Type B pancreatic cell (in vitro differentiated cells): ENCODE results near the gene PLEKHA8. TPM values are rescaled to one million over a fixed set of nuclear protein-coding genes. Genes with fewer than 3 reads are reported as not detected.

Experiments
- DNase-seq: peaks from one replicate; pipeline ENCODE4 v3.0.0; 2021; ENCODE audit warnings: mixed read lengths; ENCODE audit not compliant: unreplicated experiment; ENCODE audit errors: extremely low spot score
- H3K27ac Mint-ChIP-seq: 2 replicates; pipeline ENCODE4 v1.8.0; 2021; ENCODE audit warnings: mild to moderate bottlenecking, mixed read lengths
- H3K27me3 Mint-ChIP-seq: 2 replicates; pipeline ENCODE4 v1.8.0; 2021; ENCODE audit warnings: mixed read lengths
- H3K36me3 Mint-ChIP-seq: 2 replicates; pipeline ENCODE4 v1.8.0; 2021; ENCODE audit warnings: mixed read lengths
- H3K4me1 Mint-ChIP-seq: one replicate; pipeline ENCODE4 v1.8.0; 2021; ENCODE audit warnings: mixed read lengths; ENCODE audit not compliant: unreplicated experiment
- H3K4me3 Mint-ChIP-seq: 2 replicates; pipeline ENCODE4 v1.8.0; 2021; ENCODE audit warnings: mild to moderate bottlenecking, mixed read lengths
- H3K9me3 Mint-ChIP-seq: 2 replicates; pipeline ENCODE4 v1.8.0; 2021; ENCODE audit warnings: mixed read lengths
- total RNA-seq: library from RNA; stranded (reverse); gene quantifications from 2 replicates; pipeline ENCODE4 v1.2.1, GENCODE V29; 2021; ENCODE audit warnings: low replicate concordance
- TF ChIP-seq, protein P1 (sequence below): fragments of 200-600 bp; sonication (generic); conservative IDR thresholded peaks from 2 replicates; pipeline ENCODE4 v1.5.0; 2021; ENCODE audit warnings: antibody characterized with exemption, mild to moderate bottlenecking

PLEKHA8 gene
- total RNA-seq, 1 donor from 2014 or later, result 46.0 TPM

- Mint-ChIP-seq H3K27ac (no peak overlapping the region), H3K4me3 (no peak overlapping the region), H3K9me3 (no peaks in the 10 kb centered on the region), H3K27me3 (no peaks in the 10 kb centered on the region), H3K36me3 (peaks cover 4% of the 10 kb centered on the region), H3K4me1 (peaks cover 38% of the 10 kb centered on the region)
- DNase-seq, result no peak
- TF ChIP-seq, protein P1, sequence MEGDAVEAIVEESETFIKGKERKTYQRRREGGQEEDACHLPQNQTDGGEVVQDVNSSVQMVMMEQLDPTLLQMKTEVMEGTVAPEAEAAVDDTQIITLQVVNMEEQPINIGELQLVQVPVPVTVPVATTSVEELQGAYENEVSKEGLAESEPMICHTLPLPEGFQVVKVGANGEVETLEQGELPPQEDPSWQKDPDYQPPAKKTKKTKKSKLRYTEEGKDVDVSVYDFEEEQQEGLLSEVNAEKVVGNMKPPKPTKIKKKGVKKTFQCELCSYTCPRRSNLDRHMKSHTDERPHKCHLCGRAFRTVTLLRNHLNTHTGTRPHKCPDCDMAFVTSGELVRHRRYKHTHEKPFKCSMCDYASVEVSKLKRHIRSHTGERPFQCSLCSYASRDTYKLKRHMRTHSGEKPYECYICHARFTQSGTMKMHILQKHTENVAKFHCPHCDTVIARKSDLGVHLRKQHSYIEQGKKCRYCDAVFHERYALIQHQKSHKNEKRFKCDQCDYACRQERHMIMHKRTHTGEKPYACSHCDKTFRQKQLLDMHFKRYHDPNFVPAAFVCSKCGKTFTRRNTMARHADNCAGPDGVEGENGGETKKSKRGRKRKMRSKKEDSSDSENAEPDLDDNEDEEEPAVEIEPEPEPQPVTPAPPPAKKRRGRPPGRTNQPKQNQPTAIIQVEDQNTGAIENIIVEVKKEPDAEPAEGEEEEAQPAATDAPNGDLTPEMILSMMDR, result no peak
Observed at GRCh38 chr7:30159163-30159562, 131.0 kb downstream of the PLEKHA8 start.

GRCh38 chr7:30159698-30160143 is 131.5 kb downstream of the PLEKHA8 start:
- H3K27me3 Mint-ChIP-seq, result no peaks in the 10 kb centered on the region
- peaks cover 4% of the 10 kb centered on the region for H3K36me3 Mint-ChIP-seq
- no peak for DNase-seq
- TF ChIP-seq, protein P1, result no peak
- no peaks in the 10 kb centered on the region for H3K9me3 Mint-ChIP-seq
- peak overlapping the region; percentile 0 for H3K27ac Mint-ChIP-seq
- H3K4me1 Mint-ChIP-seq, result peaks cover 44% of the 10 kb centered on the region
- no peak overlapping the region for H3K4me3 Mint-ChIP-seq

DNA sequence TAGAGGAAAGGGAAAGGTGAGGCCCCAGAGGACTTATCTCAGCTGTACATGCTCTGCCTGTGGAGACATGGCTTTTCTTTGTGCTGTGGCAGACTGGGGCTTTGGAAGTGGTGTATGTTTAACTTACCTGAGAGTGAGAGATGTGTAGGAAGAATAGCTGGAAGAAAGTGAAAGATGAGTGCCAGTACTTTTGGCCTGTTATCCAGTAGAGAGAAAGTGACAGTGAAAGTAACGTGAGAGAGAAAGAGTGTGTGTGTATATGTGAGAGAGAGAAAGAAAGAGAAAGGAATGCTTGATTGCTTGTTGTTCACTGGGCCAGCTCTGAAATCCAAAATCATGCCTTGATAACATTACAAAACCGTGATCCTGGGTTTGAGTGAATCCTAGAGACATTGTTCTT is 132.1 kb downstream of the PLEKHA8 start:
- peak overlapping the region; percentile 0 for H3K27ac Mint-ChIP-seq
- no peaks in the 10 kb centered on the region for H3K9me3 Mint-ChIP-seq
- no peak overlapping the region for H3K4me3 Mint-ChIP-seq
- DNase-seq, result no peak
- H3K36me3 Mint-ChIP-seq, result peaks cover 4% of the 10 kb centered on the region
- TF ChIP-seq, protein P1, result no peak
- peaks cover 45% of the 10 kb centered on the region for H3K4me1 Mint-ChIP-seq
- no peaks in the 10 kb centered on the region for H3K27me3 Mint-ChIP-seq

GRCh38 chr7:30162133-30162532 is 133.9 kb downstream of the PLEKHA8 start:
- no peaks in the 10 kb centered on the region for H3K27me3 Mint-ChIP-seq
- no peaks in the 10 kb centered on the region for H3K36me3 Mint-ChIP-seq
- H3K9me3 Mint-ChIP-seq, result no peaks in the 10 kb centered on the region
- TF ChIP-seq, protein P1, result no peak
- DNase-seq, result no peak
- peak overlapping the region; percentile 77 for H3K27ac Mint-ChIP-seq
- no peak overlapping the region for H3K4me3 Mint-ChIP-seq
- H3K4me1 Mint-ChIP-seq, result peaks cover 60% of the 10 kb centered on the region

GRCh38 chr7:30162622-30163124 is 134.5 kb downstream of the PLEKHA8 start:
- peak overlapping the region; percentile 64 for H3K4me3 Mint-ChIP-seq
- TF ChIP-seq, protein P1, result peak; percentile 64

More at GRCh38 chr7:30162622-30163124, 134.5 kb downstream of the PLEKHA8 start:
- H3K9me3 Mint-ChIP-seq, result no peaks in the 10 kb centered on the region
- H3K4me1 Mint-ChIP-seq, result peaks cover 61% of the 10 kb centered on the region
- peak overlapping the region; percentile 77 for H3K27ac Mint-ChIP-seq
- no peaks in the 10 kb centered on the region for H3K27me3 Mint-ChIP-seq
- no peaks in the 10 kb centered on the region for H3K36me3 Mint-ChIP-seq
- DNase-seq, result no peak
